WTC11 (cell line): ENCODE results near the gene MRC2. TPM values are rescaled to one million over a fixed set of nuclear protein-coding genes. Genes with fewer than 3 reads are reported as not detected.

ENCODE experiments used
- ATAC-seq: fragments of 200-7000 bp; cut with Tn5 transposase; 2 replicates; pipeline ENCODE4 v1.10.0; 2021; ENCODE audit warnings: mild to moderate bottlenecking, moderate library complexity
- CTCF ChIA-PET: fragments of 300-600 bp; sonication (Branson Sonifier 250); formaldehyde crosslinking; loops from one replicate; lab custom pipeline; 2021; ENCODE audit warnings: antibody characterized with exemption; lab: Charles Lee
- POLR2A ChIA-PET: fragments of 350-600 bp; sonication (Branson Sonifier 250); formaldehyde crosslinking; loops from one replicate; lab custom pipeline; 2021; ENCODE audit warnings: antibody characterized with exemption; lab: Charles Lee
- DNase-seq: peaks from one replicate; pipeline ENCODE4 v3.0.0; 2021; ENCODE audit warnings: low spot score
- H3K27ac Mint-ChIP-seq: 2 replicates; pipeline ENCODE4 v1.8.0; 2021; ENCODE audit warnings: mixed read lengths
- H3K27me3 Mint-ChIP-seq: 2 replicates; pipeline ENCODE4 v1.8.0; 2021; ENCODE audit warnings: low read depth, mild to moderate bottlenecking, moderate library complexity, mixed read lengths
- H3K36me3 Mint-ChIP-seq: 2 replicates; pipeline ENCODE4 v1.8.0; 2021; ENCODE audit warnings: mixed read lengths
- H3K4me1 Mint-ChIP-seq: 2 replicates; pipeline ENCODE4 v1.8.0; 2022; ENCODE audit warnings: mixed read lengths
- H3K4me3 Mint-ChIP-seq: 2 replicates; pipeline ENCODE4 v1.8.0; 2021; ENCODE audit warnings: mild to moderate bottlenecking, moderate library complexity, mixed read lengths
- H3K9me3 Mint-ChIP-seq: 2 replicates; pipeline ENCODE4 v1.8.0; 2021; ENCODE audit warnings: mixed read lengths
- AFF4 ChIP-seq: sonication (generic); formaldehyde crosslinking; IDR thresholded peaks from 2 replicates; pipeline ENCODE4 v1.8.1; 2023; ENCODE audit warnings: mild to moderate bottlenecking, missing genetic modification reagents, borderline replicate concordance
- CREM ChIP-seq: sonication (generic); formaldehyde crosslinking; IDR thresholded peaks from 2 replicates; pipeline ENCODE4 v1.8.1; 2022; ENCODE audit warnings: mild to moderate bottlenecking, missing genetic modification reagents, moderate library complexity
- E2F4 ChIP-seq: sonication (generic); formaldehyde crosslinking; IDR thresholded peaks from 2 replicates; pipeline ENCODE4 v1.8.1; 2022; ENCODE audit warnings: low read depth, mild to moderate bottlenecking, moderate library complexity, missing genetic modification reagents, borderline replicate concordance
- ELF4 ChIP-seq: sonication (generic); formaldehyde crosslinking; IDR thresholded peaks from 2 replicates; pipeline ENCODE4 v1.8.1; 2022; ENCODE audit warnings: low read depth, mild to moderate bottlenecking, moderate library complexity, missing genetic modification reagents
- EMX1 ChIP-seq: fragments of 250-450 bp; sonication (Bioruptor Pico); IDR thresholded peaks from 2 replicates; pipeline ENCODE4 v1.8.0; 2021; ENCODE audit warnings: mild to moderate bottlenecking
- ESRRA ChIP-seq: sonication (generic); formaldehyde crosslinking; IDR thresholded peaks from 2 replicates; pipeline ENCODE4 v1.8.1; 2022; ENCODE audit warnings: mild to moderate bottlenecking, missing genetic modification reagents, borderline replicate concordance
- FOXP1 ChIP-seq: sonication (generic); formaldehyde crosslinking; IDR thresholded peaks from 2 replicates; pipeline ENCODE4 v1.8.0; 2022; ENCODE audit warnings: missing genetic modification reagents, mild to moderate bottlenecking, moderate library complexity, borderline replicate concordance
- GTF2I ChIP-seq: fragments of 250-450 bp; sonication (Bioruptor Pico); conservative IDR thresholded peaks from 2 replicates; pipeline ENCODE4 v1.4.0; 2021; ENCODE audit warnings: mild to moderate bottlenecking
- IRF2 ChIP-seq: sonication (generic); formaldehyde crosslinking; IDR thresholded peaks from 2 replicates; pipeline ENCODE4 v1.8.0; 2022; ENCODE audit warnings: low read depth, missing genetic modification reagents, borderline replicate concordance
- MLX ChIP-seq: sonication (generic); formaldehyde crosslinking; IDR thresholded peaks from 2 replicates; pipeline ENCODE4 v1.8.1; 2023; ENCODE audit warnings: mild to moderate bottlenecking, missing genetic modification reagents, moderate library complexity
- MXD4 ChIP-seq: fragments of 250-450 bp; sonication (Bioruptor Pico); IDR thresholded peaks from 2 replicates; pipeline ENCODE4 v1.8.0; 2021; ENCODE audit warnings: mild to moderate bottlenecking, moderate library complexity, borderline replicate concordance
- NFYB ChIP-seq: sonication (generic); formaldehyde crosslinking; conservative IDR thresholded peaks from 2 replicates; pipeline ENCODE4 v1.8.0; 2022; ENCODE audit warnings: low read depth, missing genetic modification reagents
- OVOL2 ChIP-seq: fragments of 250-450 bp; sonication (Bioruptor Pico); IDR thresholded peaks from 2 replicates; pipeline ENCODE4 v1.9.0; 2021; ENCODE audit warnings: mild to moderate bottlenecking, borderline replicate concordance
- ZBTB21 ChIP-seq: sonication (generic); formaldehyde crosslinking; IDR thresholded peaks from 2 replicates; pipeline ENCODE4 v1.8.1; 2023; ENCODE audit warnings: mild to moderate bottlenecking, missing genetic modification reagents, borderline replicate concordance
- ZBTB43 ChIP-seq: sonication (generic); formaldehyde crosslinking; IDR thresholded peaks from 2 replicates; pipeline ENCODE4 v1.8.1; 2023; ENCODE audit warnings: mild to moderate bottlenecking, missing genetic modification reagents
- ZNF263 ChIP-seq: sonication (generic); formaldehyde crosslinking; IDR thresholded peaks from 2 replicates; pipeline ENCODE4 v1.8.1; 2022; ENCODE audit warnings: low read depth, mild to moderate bottlenecking, moderate library complexity, missing genetic modification reagents
- ZNF532 ChIP-seq: fragments of 250-450 bp; sonication (Bioruptor Pico); IDR thresholded peaks from 2 replicates; pipeline ENCODE4 v1.9.0; 2021; ENCODE audit warnings: mild to moderate bottlenecking, borderline replicate concordance
- ZSCAN18 ChIP-seq: fragments of 250-450 bp; sonication (Bioruptor Pico); IDR thresholded peaks from 2 replicates; pipeline ENCODE4 v2.1.2; 2022; ENCODE audit warnings: mild to moderate bottlenecking, moderate library complexity
- total RNA-seq: library from RNA; stranded (reverse); gene quantifications from 3 replicates; pipeline ENCODE4 v1.2.3, GENCODE V29; 2021

The MRC2 gene
- total RNA-seq, 1 experiment from 2014 or later: 35.3 TPM

GRCh38 chr17:62723842-62724241 is 96.4 kb downstream of the MRC2 start (continued):
- no peak for TF ChIP-seq ZBTB43 (CRISPR knock-in tag)
- TF ChIP-seq, all 79 proteins: peak for 0

- DNase-seq: no peak
- Mint-ChIP-seq H3K9me3 (peaks cover 7% of the 10 kb centered on the region; the same call in 1 of the 2 replicates), H3K4me3 (no peak overlapping the region), H3K4me1 (peaks cover 35% of the 10 kb centered on the region), H3K27ac (no peak overlapping the region), H3K36me3 (no peaks in the 10 kb centered on the region), H3K27me3 (no peaks in the 10 kb centered on the region; the same call in 1 of the 2 replicates)
- CTCF ChIA-PET: interaction anchor here (1.0 kb wide), 1 partner anchor 87 kb away, joined by 3 read pairs; no protein-coding TSS in a partner anchor
- POLR2A ChIA-PET: no interaction called here
- TF ChIP-seq ESRRA (no peak), EMX1 (CRISPR knock-in tag) (no peak), FOXP1 (CRISPR knock-in tag) (no peak), NFYB (no peak), GTF2I (CRISPR knock-in tag) (no peak), ZNF263 (CRISPR knock-in tag) (peak; percentile 25; the same call in 1 of the 2 replicates)
- no peak for ATAC-seq
These were observed 97.1 kb downstream of the MRC2 start for GRCh38 chr17:62724398-62725146.

GRCh38 chr17:62725791-62726249 is 98.3 kb downstream of the MRC2 start:
- no peak overlapping the region for H3K4me3 Mint-ChIP-seq
- H3K4me1 Mint-ChIP-seq: peaks cover 27% of the 10 kb centered on the region
- DNase-seq (no peak), ATAC-seq (no peak)
- H3K36me3 Mint-ChIP-seq: no peaks in the 10 kb centered on the region
- ChIA-PET CTCF (no interaction called here), POLR2A (no interaction called here)
- peaks cover 7% of the 10 kb centered on the region; the same call in 1 of the 2 replicates for H3K9me3 Mint-ChIP-seq
- TF ChIP-seq ZNF532 (CRISPR knock-in tag): no peak
- TF ChIP-seq IRF2 (CRISPR knock-in tag): no peak
- no peak for TF ChIP-seq E2F4 (CRISPR knock-in tag)
- TF ChIP-seq ZBTB21 (CRISPR knock-in tag): no peak
- TF ChIP-seq OVOL2 (CRISPR knock-in tag): no peak
- TF ChIP-seq EMX1 (CRISPR knock-in tag): no peak
- TF ChIP-seq ELF4 (CRISPR knock-in tag): no peak
- no peak for TF ChIP-seq CREM (CRISPR knock-in tag)
- no peak for TF ChIP-seq AFF4
- TF ChIP-seq ZSCAN18: no peak
- no peak for TF ChIP-seq MLX (CRISPR knock-in tag)
- no peak for TF ChIP-seq MXD4
- no peak overlapping the region for H3K27ac Mint-ChIP-seq
- H3K27me3 Mint-ChIP-seq: no peaks in the 10 kb centered on the region; the same call in 1 of the 2 replicates
